HepG2 (cell line): ENCODE measurements around the gene TCERG1L.

Experiments used
- PLRG1 ChIP-seq: fragments of 450-650 bp; conservative IDR thresholded peaks from 2 replicates; pipeline ENCODE4 v1.6.1; 2016
- STAT5B ChIP-seq: sonication (generic); formaldehyde crosslinking; IDR thresholded peaks from 2 replicates; pipeline ENCODE4 v1.4.0; 2020; ENCODE audit warnings: missing genetic modification reagents
- TF ChIP-seq, protein P1 (sequence below): sonication (generic); formaldehyde crosslinking; IDR thresholded peaks from 2 replicates; pipeline ENCODE4 v1.5.0; 2020; ENCODE audit warnings: missing genetic modification reagents
- TF ChIP-seq, protein P2 (sequence below): sonication (generic); formaldehyde crosslinking; IDR thresholded peaks from 2 replicates; pipeline ENCODE4 v1.5.0; 2020; ENCODE audit warnings: mild to moderate bottlenecking, missing genetic modification reagents, moderate library complexity

DNA sequence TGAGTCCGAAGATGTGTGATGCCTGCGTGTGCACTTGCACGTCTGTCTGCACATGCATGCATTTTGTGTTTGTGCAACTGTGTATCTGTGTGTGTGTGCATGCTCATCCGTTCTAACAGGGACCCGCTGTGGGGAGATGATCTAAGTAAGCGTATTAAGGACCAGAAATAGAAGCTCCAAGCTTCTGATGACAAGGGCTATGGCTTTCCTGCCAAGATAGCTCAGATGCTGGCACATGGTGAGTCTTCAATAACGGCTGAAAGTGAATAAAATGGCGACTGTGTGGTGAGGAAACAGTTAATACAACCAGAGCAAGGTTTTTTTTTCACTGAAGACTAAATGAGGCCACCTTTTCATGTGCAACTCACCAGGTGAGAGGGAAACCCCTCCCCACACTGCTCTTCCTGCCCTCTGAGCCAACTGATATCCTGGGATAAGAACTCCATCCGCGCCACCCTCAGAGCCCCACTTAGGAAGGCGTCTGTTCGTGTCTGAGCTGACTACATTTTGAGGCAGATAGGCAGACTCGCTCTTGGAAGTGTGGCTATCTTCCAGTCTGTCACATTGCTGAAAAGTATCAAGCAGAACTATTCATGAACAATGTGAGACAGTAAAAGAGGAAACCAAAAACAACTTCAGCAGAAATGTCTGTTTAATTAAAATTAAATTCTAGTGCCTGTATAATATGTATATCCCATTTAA lies 47.4 kb upstream of the TCERG1L start:
- TF ChIP-seq, protein P1, sequence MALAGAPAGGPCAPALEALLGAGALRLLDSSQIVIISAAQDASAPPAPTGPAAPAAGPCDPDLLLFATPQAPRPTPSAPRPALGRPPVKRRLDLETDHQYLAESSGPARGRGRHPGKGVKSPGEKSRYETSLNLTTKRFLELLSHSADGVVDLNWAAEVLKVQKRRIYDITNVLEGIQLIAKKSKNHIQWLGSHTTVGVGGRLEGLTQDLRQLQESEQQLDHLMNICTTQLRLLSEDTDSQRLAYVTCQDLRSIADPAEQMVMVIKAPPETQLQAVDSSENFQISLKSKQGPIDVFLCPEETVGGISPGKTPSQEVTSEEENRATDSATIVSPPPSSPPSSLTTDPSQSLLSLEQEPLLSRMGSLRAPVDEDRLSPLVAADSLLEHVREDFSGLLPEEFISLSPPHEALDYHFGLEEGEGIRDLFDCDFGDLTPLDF: no peak
- no peak for TF ChIP-seq PLRG1
- TF ChIP-seq STAT5B (CRISPR knock-in tag): no peak
- TF ChIP-seq, protein P2, sequence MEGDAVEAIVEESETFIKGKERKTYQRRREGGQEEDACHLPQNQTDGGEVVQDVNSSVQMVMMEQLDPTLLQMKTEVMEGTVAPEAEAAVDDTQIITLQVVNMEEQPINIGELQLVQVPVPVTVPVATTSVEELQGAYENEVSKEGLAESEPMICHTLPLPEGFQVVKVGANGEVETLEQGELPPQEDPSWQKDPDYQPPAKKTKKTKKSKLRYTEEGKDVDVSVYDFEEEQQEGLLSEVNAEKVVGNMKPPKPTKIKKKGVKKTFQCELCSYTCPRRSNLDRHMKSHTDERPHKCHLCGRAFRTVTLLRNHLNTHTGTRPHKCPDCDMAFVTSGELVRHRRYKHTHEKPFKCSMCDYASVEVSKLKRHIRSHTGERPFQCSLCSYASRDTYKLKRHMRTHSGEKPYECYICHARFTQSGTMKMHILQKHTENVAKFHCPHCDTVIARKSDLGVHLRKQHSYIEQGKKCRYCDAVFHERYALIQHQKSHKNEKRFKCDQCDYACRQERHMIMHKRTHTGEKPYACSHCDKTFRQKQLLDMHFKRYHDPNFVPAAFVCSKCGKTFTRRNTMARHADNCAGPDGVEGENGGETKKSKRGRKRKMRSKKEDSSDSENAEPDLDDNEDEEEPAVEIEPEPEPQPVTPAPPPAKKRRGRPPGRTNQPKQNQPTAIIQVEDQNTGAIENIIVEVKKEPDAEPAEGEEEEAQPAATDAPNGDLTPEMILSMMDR (CRISPR knock-in tag): no peak
